Endothelial cell (in vitro differentiated cells): ENCODE measurements around the gene PBLD. TPM values are rescaled to one million over a fixed set of nuclear protein-coding genes. Genes with fewer than 3 reads are reported as not detected.

Experiments used
- DNase-seq: peaks from one replicate; pipeline ENCODE4 v3.0.0; 2021; ENCODE audit warnings: low spot score
- H3K27ac Mint-ChIP-seq: one replicate; pipeline ENCODE4 v1.8.0; 2021; ENCODE audit warnings: mixed read lengths, inconsistent platforms; ENCODE audit not compliant: unreplicated experiment
- H3K27me3 Mint-ChIP-seq: one replicate; pipeline ENCODE4 v1.8.0; 2021; ENCODE audit warnings: mild to moderate bottlenecking, moderate library complexity, mixed read lengths, inconsistent platforms; ENCODE audit not compliant: unreplicated experiment
- H3K36me3 Mint-ChIP-seq: one replicate; pipeline ENCODE4 v1.8.0; 2021; ENCODE audit warnings: mild to moderate bottlenecking, low read depth, mixed read lengths, inconsistent platforms; ENCODE audit not compliant: unreplicated experiment
- H3K4me1 Mint-ChIP-seq: one replicate; pipeline ENCODE4 v1.8.0; 2021; ENCODE audit warnings: mild to moderate bottlenecking, mixed read lengths, inconsistent platforms; ENCODE audit not compliant: unreplicated experiment
- H3K4me3 Mint-ChIP-seq: one replicate; pipeline ENCODE4 v1.8.0; 2021; ENCODE audit warnings: mild to moderate bottlenecking, mixed read lengths, inconsistent platforms; ENCODE audit not compliant: unreplicated experiment
- H3K9me3 Mint-ChIP-seq: one replicate; pipeline ENCODE4 v1.8.0; 2021; ENCODE audit warnings: mixed read lengths, inconsistent platforms; ENCODE audit not compliant: unreplicated experiment
- long read RNA-seq: library from polyadenylated mRNA; unstranded; transcript quantifications from one replicate; pipeline ENCODE4 v2.0.0, GENCODE V29; 2020; ENCODE audit not compliant: unreplicated experiment
- total RNA-seq: library from RNA; stranded (reverse); fragmentation: NEBNext Ultra II Directional; extraction: Animal tissue kit (Norgen Biotek cat#: 25700); gene quantifications from one replicate; pipeline ENCODE4 v1.2.1, GENCODE V29; 2021; ENCODE audit not compliant: unreplicated experiment
- TF ChIP-seq, protein P1 (sequence below): fragments of 200-600 bp; sonication (generic); IDR thresholded peaks from one replicate; pipeline ENCODE4 v1.5.0; 2021; ENCODE audit warnings: antibody characterized with exemption; ENCODE audit not compliant: unreplicated experiment

Gene PBLD
- 3.2 TPM for total RNA-seq
- long read RNA-seq, partial matches to known transcripts, result 0 of 2 reads
- long read RNA-seq, other reads (novel, unspliced or antisense), result 1 of 2 reads

DNA sequence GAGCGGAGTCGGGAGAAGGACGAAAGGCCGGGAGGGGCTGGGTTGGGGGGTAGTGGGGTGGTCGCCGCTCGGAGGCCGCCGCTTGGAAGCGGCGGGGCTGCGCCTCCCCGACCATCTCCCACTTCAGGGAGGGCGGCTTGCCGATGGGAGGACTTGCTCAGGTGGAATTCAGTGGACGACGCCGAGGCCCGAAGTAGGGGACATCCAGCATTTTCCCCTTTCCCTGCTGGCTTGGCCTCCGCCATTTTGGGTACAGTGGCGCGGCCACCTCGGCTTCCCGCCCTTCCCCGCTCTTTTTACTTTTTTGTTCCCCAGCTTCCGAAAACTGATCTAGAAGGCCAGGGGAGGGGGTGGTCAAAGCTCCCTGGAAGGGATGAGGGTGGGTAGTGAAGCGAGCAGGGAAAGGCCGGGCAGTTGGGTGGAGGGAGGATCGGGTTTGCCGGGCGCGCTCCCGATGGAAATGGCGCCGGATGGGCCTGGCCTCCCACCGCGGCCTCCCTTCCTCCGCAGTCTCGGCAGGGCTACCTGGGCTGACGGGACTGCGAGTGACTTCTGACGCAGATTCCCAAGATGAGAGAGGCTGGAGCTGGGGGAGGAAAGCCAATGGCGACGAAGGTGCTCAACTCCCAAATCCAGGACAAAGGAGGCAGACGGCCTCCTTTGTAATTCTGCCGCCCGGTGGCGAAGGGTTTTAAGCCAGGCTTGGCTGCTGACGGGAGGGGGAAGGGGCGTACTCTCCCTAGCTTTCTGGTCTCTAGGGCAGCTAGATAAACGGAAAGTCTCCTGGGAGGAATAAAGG lies at the start of gene PBLD:
Gene PBLD, minus strand, starts transcription at position 670 of the 799 bp plus-strand sequence. CDS start 26,084 bp downstream, outside the sequence.
- H3K27ac Mint-ChIP-seq, result peak within 1 kb of the TSS; percentile 100
- H3K9me3 Mint-ChIP-seq, result no peaks in the 10 kb centered on the region
- TF ChIP-seq, protein P1, sequence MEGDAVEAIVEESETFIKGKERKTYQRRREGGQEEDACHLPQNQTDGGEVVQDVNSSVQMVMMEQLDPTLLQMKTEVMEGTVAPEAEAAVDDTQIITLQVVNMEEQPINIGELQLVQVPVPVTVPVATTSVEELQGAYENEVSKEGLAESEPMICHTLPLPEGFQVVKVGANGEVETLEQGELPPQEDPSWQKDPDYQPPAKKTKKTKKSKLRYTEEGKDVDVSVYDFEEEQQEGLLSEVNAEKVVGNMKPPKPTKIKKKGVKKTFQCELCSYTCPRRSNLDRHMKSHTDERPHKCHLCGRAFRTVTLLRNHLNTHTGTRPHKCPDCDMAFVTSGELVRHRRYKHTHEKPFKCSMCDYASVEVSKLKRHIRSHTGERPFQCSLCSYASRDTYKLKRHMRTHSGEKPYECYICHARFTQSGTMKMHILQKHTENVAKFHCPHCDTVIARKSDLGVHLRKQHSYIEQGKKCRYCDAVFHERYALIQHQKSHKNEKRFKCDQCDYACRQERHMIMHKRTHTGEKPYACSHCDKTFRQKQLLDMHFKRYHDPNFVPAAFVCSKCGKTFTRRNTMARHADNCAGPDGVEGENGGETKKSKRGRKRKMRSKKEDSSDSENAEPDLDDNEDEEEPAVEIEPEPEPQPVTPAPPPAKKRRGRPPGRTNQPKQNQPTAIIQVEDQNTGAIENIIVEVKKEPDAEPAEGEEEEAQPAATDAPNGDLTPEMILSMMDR, result no peak
- peak within 1 kb of the TSS; percentile 99 for H3K4me3 Mint-ChIP-seq
- peaks cover 48% of the 10 kb centered on the region for H3K4me1 Mint-ChIP-seq
- H3K36me3 Mint-ChIP-seq, result peaks cover 12% of the 10 kb centered on the region
- peaks cover 18% of the 10 kb centered on the region for H3K27me3 Mint-ChIP-seq
- DNase-seq, result peak; percentile 72

DNA sequence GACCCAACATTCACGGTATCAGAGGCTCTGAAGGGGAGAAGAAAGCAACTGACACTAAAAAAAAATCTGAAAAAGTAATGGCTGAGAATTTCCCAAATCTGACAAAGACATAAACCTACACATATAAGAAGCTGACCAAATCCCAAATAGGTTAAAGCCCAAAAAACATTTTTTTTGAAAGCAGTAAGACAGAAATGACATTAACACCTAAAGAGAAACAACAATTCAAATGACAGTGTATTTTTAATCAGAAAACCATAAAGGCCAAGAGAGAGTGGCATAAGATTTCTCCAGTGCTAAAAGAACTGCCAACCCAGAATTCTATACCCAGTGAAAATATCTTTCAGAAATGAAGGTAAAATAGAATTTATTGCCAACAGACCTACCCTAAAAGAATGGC lies 38.9 kb upstream of the PBLD start:
- DNase-seq, result no peak
- Mint-ChIP-seq H3K27ac (no peak overlapping the region), H3K4me1 (no peaks in the 10 kb centered on the region), H3K9me3 (peaks cover 5% of the 10 kb centered on the region), H3K36me3 (peaks cover 31% of the 10 kb centered on the region), H3K27me3 (peaks cover 1% of the 10 kb centered on the region), H3K4me3 (no peak overlapping the region)
- TF ChIP-seq, protein P1, result no peak

DNA sequence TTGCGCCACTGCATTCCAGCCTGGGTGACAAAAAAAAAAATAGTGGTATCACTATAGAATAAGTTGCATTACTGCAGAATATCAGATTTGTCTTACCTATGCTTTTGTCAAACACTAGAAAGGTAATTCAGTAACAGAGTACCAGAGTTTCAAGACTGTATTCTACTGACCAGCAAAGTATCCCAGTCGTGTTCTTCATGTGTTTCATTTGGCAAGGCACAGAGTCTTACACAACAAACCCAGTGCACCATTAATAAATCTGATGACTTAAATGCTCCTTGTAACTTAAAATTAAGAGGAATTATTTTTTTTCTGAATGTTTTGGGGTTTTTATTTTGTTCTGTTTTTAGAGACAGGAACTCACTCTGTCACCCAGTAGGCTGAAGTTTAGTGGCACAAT lies 34.4 kb upstream of the PBLD start:
- H3K27me3 Mint-ChIP-seq, result peaks cover 1% of the 10 kb centered on the region
- no peak overlapping the region for H3K27ac Mint-ChIP-seq
- H3K9me3 Mint-ChIP-seq, result no peaks in the 10 kb centered on the region
- TF ChIP-seq, protein P1, result no peak
- H3K36me3 Mint-ChIP-seq, result peaks cover 16% of the 10 kb centered on the region
- H3K4me3 Mint-ChIP-seq, result no peak overlapping the region
- no peak for DNase-seq
- no peaks in the 10 kb centered on the region for H3K4me1 Mint-ChIP-seq

DNA sequence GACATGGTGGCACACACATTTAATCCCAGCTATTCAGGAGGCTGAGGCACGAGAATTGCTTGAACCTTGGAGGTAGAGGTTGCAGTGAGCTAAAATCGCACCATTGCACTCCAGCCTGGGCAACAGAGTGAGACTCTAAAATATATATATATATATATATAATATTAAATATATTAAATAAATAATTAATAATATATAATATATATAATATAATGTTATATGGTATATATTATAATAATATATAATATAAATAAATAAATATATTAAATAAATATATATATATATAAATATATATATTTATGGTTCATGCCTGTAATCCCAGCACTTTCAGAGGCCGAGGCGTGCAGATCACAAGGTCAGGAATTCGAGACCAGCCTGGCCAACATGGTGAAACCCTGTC lies 33.9 kb upstream of the PBLD start:
- H3K4me3 Mint-ChIP-seq, result no peak overlapping the region
- peaks cover 1% of the 10 kb centered on the region for H3K27me3 Mint-ChIP-seq
- no peaks in the 10 kb centered on the region for H3K4me1 Mint-ChIP-seq
- DNase-seq, result no peak
- H3K9me3 Mint-ChIP-seq, result no peaks in the 10 kb centered on the region
- TF ChIP-seq, protein P1, result no peak
- peaks cover 14% of the 10 kb centered on the region for H3K36me3 Mint-ChIP-seq
- no peak overlapping the region for H3K27ac Mint-ChIP-seq

DNA sequence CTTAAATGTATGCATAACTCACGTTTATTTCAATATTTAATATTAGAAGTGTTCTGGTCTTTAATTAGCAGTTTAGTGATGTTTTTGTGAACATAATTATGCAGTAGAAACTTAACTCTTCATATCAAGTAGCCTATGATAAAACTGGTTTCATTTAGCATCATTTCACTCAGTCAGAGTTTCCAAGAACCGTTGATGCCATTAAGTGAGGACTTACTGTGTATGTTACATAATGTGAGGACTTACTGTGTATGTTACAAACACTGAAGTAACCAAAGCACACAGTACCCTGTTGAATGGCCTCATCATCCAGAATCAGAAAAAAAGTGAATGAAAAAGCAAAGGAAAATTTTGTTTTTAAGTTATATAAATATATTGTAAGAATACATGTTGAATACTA lies 32.9 kb upstream of the PBLD start:
- H3K27me3 Mint-ChIP-seq, result peaks cover 1% of the 10 kb centered on the region
- H3K27ac Mint-ChIP-seq, result no peak overlapping the region
- TF ChIP-seq, protein P1, result no peak
- no peaks in the 10 kb centered on the region for H3K4me1 Mint-ChIP-seq
- H3K36me3 Mint-ChIP-seq, result peaks cover 7% of the 10 kb centered on the region
- H3K4me3 Mint-ChIP-seq, result no peak overlapping the region
- no peak for DNase-seq
- H3K9me3 Mint-ChIP-seq, result no peaks in the 10 kb centered on the region
